PC-3 (cell line): Measurements from ENCODE around the gene CLMN.

Experiments
- CTCF ChIP-seq: fragments of 300-600 bp; sonication (generic); conservative IDR thresholded peaks from 2 replicates; pipeline ENCODE4 v1.5.1; 2017; ENCODE audit warnings: antibody characterized with exemption, low read depth, mild to moderate bottlenecking, low read length
- EZH2 ChIP-seq: fragments of 300-600 bp; sonication (generic); IDR thresholded peaks from one replicate; pipeline ENCODE4 v1.6.1; 2017; ENCODE audit warnings: antibody characterized with exemption, mild to moderate bottlenecking, low read length; ENCODE audit not compliant: unreplicated experiment

DNA sequence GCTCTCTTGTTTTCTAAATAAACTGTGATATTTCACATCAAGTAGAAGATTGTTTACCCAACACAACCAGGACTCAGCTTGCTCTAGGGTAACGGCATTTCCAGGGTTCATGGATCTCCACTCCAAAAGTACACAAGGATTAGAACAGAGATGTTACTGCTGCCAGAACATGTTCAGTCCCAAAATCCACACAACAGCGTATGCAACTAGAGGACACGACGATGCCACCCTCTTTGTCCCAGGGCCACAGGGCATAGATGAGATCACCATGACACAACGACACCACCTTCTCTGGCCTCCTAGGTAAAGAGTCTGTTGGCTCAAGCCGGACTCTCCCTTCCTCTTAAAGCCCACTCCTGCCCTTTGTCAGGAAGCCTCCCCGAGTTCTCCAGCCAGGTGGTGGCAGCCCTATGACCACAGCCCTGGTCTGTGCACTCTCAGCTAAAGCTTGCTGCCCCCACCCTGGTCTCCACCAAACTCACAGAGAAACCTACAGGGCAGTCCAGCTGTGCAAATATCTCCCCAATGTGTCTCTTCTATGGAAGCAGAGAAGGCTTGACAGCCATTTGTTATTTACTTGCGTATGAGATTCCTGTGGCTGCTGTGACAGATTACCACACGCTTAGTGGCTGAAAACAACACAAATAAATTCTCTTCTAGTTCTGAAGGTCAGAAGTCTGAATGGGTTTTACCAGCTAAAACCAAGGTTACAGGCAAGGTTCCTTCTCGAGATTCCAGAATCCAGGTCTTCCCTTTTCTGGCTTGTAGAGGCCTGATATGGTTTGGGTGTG is 10.3 kb downstream of the CLMN start:
- TF ChIP-seq CTCF (no peak), EZH2 (no peak)
